ENCODE measurements around the gene STK11. TPM values are rescaled to one million over a fixed set of nuclear protein-coding genes. Genes with fewer than 3 reads are reported as not detected.
A peak's percentile ranks its signal among the peaks of the same experiment; 100 is the strongest.

Gene STK11
- total RNA-seq, 1 donor from 2014 or later = 27.4 TPM

DNA sequence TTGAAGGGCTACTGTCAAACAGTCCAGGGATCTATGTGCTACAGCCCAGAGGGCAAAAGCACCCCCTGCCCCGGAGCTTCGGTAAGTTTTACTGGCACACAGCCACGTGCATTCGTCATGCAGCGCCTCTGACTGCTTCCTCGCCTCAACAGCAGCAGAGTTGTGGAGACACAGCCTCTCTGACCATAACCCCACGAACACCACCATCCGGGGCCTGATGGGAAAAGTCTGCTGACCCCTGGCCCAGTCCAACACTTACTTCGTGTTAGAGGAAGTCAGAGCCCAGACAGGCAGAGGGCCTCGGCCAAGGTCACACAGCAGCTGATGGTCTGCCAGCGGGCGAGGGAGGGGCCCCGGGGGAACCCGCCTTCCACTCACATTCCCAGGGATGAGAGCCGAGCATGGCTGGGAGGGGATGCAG lies 27.1 kb downstream of the STK11 start:
- Histone ChIP-seq H3K79me2 (ENCODE audit: low read depth) (peaks cover 12% of the 10 kb centered on the region), H3K4me3 (no peak overlapping the region), H4K20me1 (ENCODE audit: low read depth) (peaks cover 19% of the 10 kb centered on the region), H3K36me3 (no peaks in the 10 kb centered on the region), H3K27me3 (no peaks in the 10 kb centered on the region), H3K9ac (no peak overlapping the region), H3K4me2 (no peak overlapping the region), H3K4me1 (no peaks in the 10 kb centered on the region), H3F3A (ENCODE audit: low read depth) (peaks cover 8% of the 10 kb centered on the region), H2AFZ (replicated peaks) (no peak overlapping the region), H3K27ac (no peak overlapping the region), H3K9me3 (ENCODE audit: low read depth) (no peaks in the 10 kb centered on the region)
- Mint-ChIP-seq H3K4me3 (no peak overlapping the region), H3K27ac (peak overlapping the region; percentile 42), H3K27me3 (ENCODE audit: insufficient read depth, low read depth) (peaks cover 6% of the 10 kb centered on the region), H3K9me3 (no peaks in the 10 kb centered on the region), H3K4me1 (peaks cover 7% of the 10 kb centered on the region), H3K36me3 (peaks cover 2% of the 10 kb centered on the region)
- DNase-seq (ENCODE audit: low spot score) = no peak
- TF ChIP-seq CTCF (IDR thresholded peaks at IDR 0.05) (no peak), EZH2phosphoT487 (IDR thresholded peaks at IDR 0.05) (no peak), EZH2 (IDR thresholded peaks at IDR 0.05) (no peak)

DNA sequence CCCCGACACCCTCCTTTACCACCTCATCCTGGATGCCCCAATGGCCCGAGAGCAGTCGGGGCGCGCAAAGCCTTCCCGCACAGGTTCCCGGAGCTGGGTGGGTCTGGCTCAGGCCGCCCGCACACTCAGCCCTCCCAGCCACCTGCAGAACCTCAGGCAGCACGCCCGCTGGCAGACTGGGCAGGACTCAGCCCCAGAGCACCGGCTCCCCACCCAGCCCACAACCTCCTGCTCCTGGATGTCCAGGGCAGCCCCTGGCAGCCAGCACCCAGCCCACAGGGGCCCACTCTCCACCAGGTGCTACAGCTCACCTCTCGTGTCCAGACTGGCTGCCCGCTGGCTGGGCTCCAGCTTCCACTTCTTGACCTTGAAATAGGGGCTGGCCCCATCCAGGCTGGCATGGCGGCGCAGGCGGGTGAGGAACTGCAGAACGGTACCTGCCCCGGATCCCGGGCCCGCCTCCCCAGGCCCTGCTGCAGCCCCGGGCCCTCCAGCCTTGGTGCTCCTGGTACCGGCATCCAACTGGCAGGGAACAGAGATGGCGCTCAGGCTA lies 27.6 kb downstream of the STK11 start:
- Histone ChIP-seq H3K9me3 (ENCODE audit: low read depth) (no peaks in the 10 kb centered on the region), H3F3A (ENCODE audit: low read depth) (peaks cover 7% of the 10 kb centered on the region), H2AFZ (replicated peaks) (no peak overlapping the region), H3K4me2 (no peak overlapping the region), H3K9ac (no peak overlapping the region), H3K4me3 (no peak overlapping the region), H3K4me1 (peaks cover 2% of the 10 kb centered on the region), H3K27ac (no peak overlapping the region), H3K79me2 (ENCODE audit: low read depth) (peaks cover 12% of the 10 kb centered on the region), H3K36me3 (no peaks in the 10 kb centered on the region), H3K27me3 (no peaks in the 10 kb centered on the region), H4K20me1 (ENCODE audit: low read depth) (peaks cover 19% of the 10 kb centered on the region)
- Mint-ChIP-seq H3K4me3 (peak overlapping the region; percentile 33), H3K9me3 (no peaks in the 10 kb centered on the region), H3K4me1 (peaks cover 7% of the 10 kb centered on the region), H3K36me3 (peaks cover under 1% of the 10 kb centered on the region), H3K27ac (no peak overlapping the region), H3K27me3 (ENCODE audit: insufficient read depth, low read depth) (peaks cover 6% of the 10 kb centered on the region)
- TF ChIP-seq EZH2 (IDR thresholded peaks at IDR 0.05) (no peak), EZH2phosphoT487 (IDR thresholded peaks at IDR 0.05) (no peak), CTCF (IDR thresholded peaks at IDR 0.05) (no peak)
- no peak for DNase-seq (ENCODE audit: low spot score)

- Histone ChIP-seq H3F3A (ENCODE audit: low read depth) (peaks cover 17% of the 10 kb centered on the region), H3K4me2 (no peak overlapping the region), H4K20me1 (ENCODE audit: low read depth) (peaks cover 19% of the 10 kb centered on the region), H3K27ac (no peak overlapping the region), H3K36me3 (no peaks in the 10 kb centered on the region), H2AFZ (replicated peaks) (no peak overlapping the region), H3K4me3 (no peak overlapping the region), H3K4me1 (peaks cover 4% of the 10 kb centered on the region), H3K79me2 (ENCODE audit: low read depth) (peaks cover 12% of the 10 kb centered on the region), H3K9me3 (ENCODE audit: low read depth) (no peaks in the 10 kb centered on the region), H3K27me3 (no peaks in the 10 kb centered on the region), H3K9ac (no peak overlapping the region)
- Mint-ChIP-seq H3K27me3 (ENCODE audit: insufficient read depth, low read depth) (peaks cover 11% of the 10 kb centered on the region), H3K9me3 (no peaks in the 10 kb centered on the region), H3K27ac (no peak overlapping the region), H3K4me3 (no peak overlapping the region), H3K4me1 (peaks cover 18% of the 10 kb centered on the region), H3K36me3 (no peaks in the 10 kb centered on the region)
- no peak for DNase-seq (ENCODE audit: low spot score)
- no peak for TF ChIP-seq CTCF (IDR thresholded peaks at IDR 0.05)
- no peak for TF ChIP-seq EZH2phosphoT487 (IDR thresholded peaks at IDR 0.05)
- TF ChIP-seq EZH2 (IDR thresholded peaks at IDR 0.05) = no peak
Observed at GRCh38 chr19:1234051-1234954, 28.7 kb downstream of the STK11 start.
